WTC11 (cell line): Measurements from ENCODE around the gene MTSS2. TPM values are rescaled to one million over a fixed set of nuclear protein-coding genes. Genes with fewer than 3 reads are reported as not detected.

Source experiments
- ATAC-seq: fragments of 200-7000 bp; cut with Tn5 transposase; 2 replicates; pipeline ENCODE4 v1.10.0; 2021; ENCODE audit warnings: mild to moderate bottlenecking, moderate library complexity
- CTCF ChIA-PET: fragments of 300-600 bp; sonication (Branson Sonifier 250); formaldehyde crosslinking; loops from one replicate; lab custom pipeline; 2021; ENCODE audit warnings: antibody characterized with exemption; lab: Charles Lee
- POLR2A ChIA-PET: fragments of 350-600 bp; sonication (Branson Sonifier 250); formaldehyde crosslinking; loops from one replicate; lab custom pipeline; 2021; ENCODE audit warnings: antibody characterized with exemption; lab: Charles Lee
- DNase-seq: peaks from one replicate; pipeline ENCODE4 v3.0.0; 2021; ENCODE audit warnings: low spot score
- H3K27ac Mint-ChIP-seq: 2 replicates; pipeline ENCODE4 v1.8.0; 2021; ENCODE audit warnings: mixed read lengths
- H3K27me3 Mint-ChIP-seq: 2 replicates; pipeline ENCODE4 v1.8.0; 2021; ENCODE audit warnings: low read depth, mild to moderate bottlenecking, moderate library complexity, mixed read lengths
- H3K36me3 Mint-ChIP-seq: 2 replicates; pipeline ENCODE4 v1.8.0; 2021; ENCODE audit warnings: mixed read lengths
- H3K4me1 Mint-ChIP-seq: 2 replicates; pipeline ENCODE4 v1.8.0; 2022; ENCODE audit warnings: mixed read lengths
- H3K4me3 Mint-ChIP-seq: 2 replicates; pipeline ENCODE4 v1.8.0; 2021; ENCODE audit warnings: mild to moderate bottlenecking, moderate library complexity, mixed read lengths
- H3K9me3 Mint-ChIP-seq: 2 replicates; pipeline ENCODE4 v1.8.0; 2021; ENCODE audit warnings: mixed read lengths
- ARID4B ChIP-seq: sonication (generic); formaldehyde crosslinking; IDR thresholded peaks from 2 replicates; pipeline ENCODE4 v1.8.0; 2023; ENCODE audit warnings: missing genetic modification reagents, mild to moderate bottlenecking, borderline replicate concordance
- CDX4 ChIP-seq: fragments of 250-450 bp; sonication (Bioruptor Pico); IDR thresholded peaks from 2 replicates; pipeline ENCODE4 v1.9.0; 2021; ENCODE audit warnings: moderate library complexity, mild to moderate bottlenecking, inconsistent platforms, borderline replicate concordance
- ESRRA ChIP-seq: sonication (generic); formaldehyde crosslinking; IDR thresholded peaks from 2 replicates; pipeline ENCODE4 v1.8.1; 2022; ENCODE audit warnings: mild to moderate bottlenecking, missing genetic modification reagents, borderline replicate concordance
- ETV6 ChIP-seq: sonication (generic); formaldehyde crosslinking; IDR thresholded peaks from 2 replicates; pipeline ENCODE4 v1.8.1; 2022; ENCODE audit warnings: mild to moderate bottlenecking, missing genetic modification reagents
- MLX ChIP-seq: sonication (generic); formaldehyde crosslinking; IDR thresholded peaks from 2 replicates; pipeline ENCODE4 v1.8.1; 2023; ENCODE audit warnings: mild to moderate bottlenecking, missing genetic modification reagents, moderate library complexity
- NR2C2 ChIP-seq: sonication (generic); formaldehyde crosslinking; IDR thresholded peaks from 2 replicates; pipeline ENCODE4 v1.8.0; 2022; ENCODE audit warnings: mild to moderate bottlenecking, missing genetic modification reagents
- PRDM15 ChIP-seq: sonication (generic); formaldehyde crosslinking; IDR thresholded peaks from 2 replicates; pipeline ENCODE4 v1.8.0; 2022; ENCODE audit warnings: missing genetic modification reagents
- RELA ChIP-seq: sonication (generic); formaldehyde crosslinking; IDR thresholded peaks from 2 replicates; pipeline ENCODE4 v1.8.1; 2022; ENCODE audit warnings: missing genetic modification reagents, mild to moderate bottlenecking, borderline replicate concordance
- ZNF532 ChIP-seq: fragments of 250-450 bp; sonication (Bioruptor Pico); IDR thresholded peaks from 2 replicates; pipeline ENCODE4 v1.9.0; 2021; ENCODE audit warnings: mild to moderate bottlenecking, borderline replicate concordance
- total RNA-seq: library from RNA; stranded (reverse); gene quantifications from 3 replicates; pipeline ENCODE4 v1.2.3, GENCODE V29; 2021

The MTSS2 gene
- total RNA-seq, 1 experiment from 2014 or later: 28.3 TPM

GRCh38 chr16:70659546-70659945 is 26.3 kb downstream of the MTSS2 start (continued):
- TF ChIP-seq ZNF532 (CRISPR knock-in tag) (no peak), MLX (CRISPR knock-in tag) (no peak)

GRCh38 chr16:70658921-70659320 is 26.9 kb downstream of the MTSS2 start:
- peaks cover 17% of the 10 kb centered on the region for H3K4me1 Mint-ChIP-seq
- no peak overlapping the region for H3K27ac Mint-ChIP-seq
- H3K9me3 Mint-ChIP-seq: no peaks in the 10 kb centered on the region
- H3K27me3 Mint-ChIP-seq: no peaks in the 10 kb centered on the region
- TF ChIP-seq CDX4 (no peak), RELA (CRISPR knock-in tag) (no peak)
- ATAC-seq: no peak
- ChIA-PET CTCF (interaction anchor here (3.0 kb wide), 2 partner anchors 20 to 112 kb away, joined by 12 to 20 read pairs; no protein-coding TSS in a partner anchor), POLR2A (interaction anchor here (0.7 kb wide), 1 partner anchor 268 kb away, joined by 4 read pairs; no protein-coding TSS in a partner anchor)
- H3K36me3 Mint-ChIP-seq: no peaks in the 10 kb centered on the region
- H3K4me3 Mint-ChIP-seq: no peak overlapping the region
- DNase-seq: no peak

- Mint-ChIP-seq H3K36me3 (no peaks in the 10 kb centered on the region), H3K4me1 (peaks cover 19% of the 10 kb centered on the region), H3K9me3 (no peaks in the 10 kb centered on the region), H3K27me3 (no peaks in the 10 kb centered on the region), H3K27ac (no peak overlapping the region), H3K4me3 (no peak overlapping the region)
- TF ChIP-seq ETV6 (CRISPR knock-in tag): no peak
- no peak for TF ChIP-seq ESRRA (CRISPR knock-in tag)
- no peak for TF ChIP-seq PRDM15 (CRISPR knock-in tag)
- TF ChIP-seq NR2C2 (CRISPR knock-in tag): no peak
- TF ChIP-seq ARID4B: no peak
- CTCF ChIA-PET: interaction anchor here (3.0 kb wide), 2 partner anchors 21 to 113 kb away, joined by 12 to 20 read pairs; no protein-coding TSS in a partner anchor
- POLR2A ChIA-PET: no interaction called here
- DNase-seq (no peak), ATAC-seq (no peak)
Measured at GRCh38 chr16:70657956-70658355, 27.9 kb downstream of the MTSS2 start.
